Mesenchymal stem cell (in vitro differentiated cells and primary cell): ENCODE measurements around the gene TNFAIP8.
"Not testable (repeated sequence)": the region's sequence is repeated elsewhere in the genome, so short reads cannot be mapped to it uniquely, and the experiment has no call there.

ENCODE experiments used
- DNase-seq: peaks from one replicate; pipeline ENCODE4 v3.0.0-alpha.2; 2013
- H2AFZ ChIP-seq: one replicate; pipeline ENCODE4 v1.6.1; 2013; ENCODE audit warnings: low read depth, mild to moderate bottlenecking, control low read depth, inconsistent platforms, low read length, moderate library complexity
- H2AK5ac ChIP-seq: 2 replicates; pipeline ENCODE4 v1.6.1; 2013; ENCODE audit warnings: low read length, moderate library complexity, mild to moderate bottlenecking, inconsistent platforms; ENCODE audit not compliant: severe bottlenecking
- H2BK120ac ChIP-seq: one replicate; pipeline ENCODE4 v1.6.1; 2013; ENCODE audit warnings: low read depth, mild to moderate bottlenecking, inconsistent platforms, low read length, moderate library complexity
- H2BK12ac ChIP-seq, 2 experiments: one replicate each; pipeline ENCODE4 v1.6.1; 2013; ENCODE audit warnings: inconsistent platforms in 2 of 2, low read length in 2 of 2, mild to moderate bottlenecking in 2 of 2, moderate library complexity in 2 of 2, control low read depth in 1 of 2
- H2BK15ac ChIP-seq: one replicate; pipeline ENCODE4 v1.6.1; 2013; ENCODE audit warnings: mild to moderate bottlenecking, low read depth, inconsistent platforms; ENCODE audit not compliant: poor library complexity, severe bottlenecking
- H2BK5ac ChIP-seq: 2 replicates; pipeline ENCODE4 v1.6.1; 2013; ENCODE audit warnings: low read depth, mild to moderate bottlenecking, low read length, control low read depth, inconsistent platforms; ENCODE audit not compliant: poor library complexity, severe bottlenecking
- H3K14ac ChIP-seq, 2 experiments: one replicate each; pipeline ENCODE4 v1.6.1; 2013; ENCODE audit warnings: inconsistent platforms in 2 of 2, low read length in 2 of 2, control low read depth in 1 of 2, mild to moderate bottlenecking in 1 of 2, moderate library complexity in 1 of 2
- H3K18ac ChIP-seq, 2 experiments: one replicate each; pipeline ENCODE4 v1.6.1; 2013; ENCODE audit warnings: inconsistent platforms in 2 of 2, low read length in 2 of 2, control low read depth in 1 of 2, low read depth in 1 of 2, mild to moderate bottlenecking in 1 of 2
- H3K23ac ChIP-seq, 2 experiments: one replicate each; pipeline ENCODE4 v1.6.1; 2013; ENCODE audit warnings: inconsistent platforms in 2 of 2, low read length in 2 of 2, mild to moderate bottlenecking in 2 of 2, moderate library complexity in 2 of 2, control low read depth in 1 of 2
- H3K27ac ChIP-seq: 2 replicates; pipeline ENCODE4 v1.5.1; 2013; ENCODE audit warnings: mild to moderate bottlenecking, moderate library complexity, low read length, control low read depth, inconsistent platforms; ENCODE audit not compliant: poor library complexity, severe bottlenecking
- H3K27me3 ChIP-seq, 2 experiments: 2 replicates each; pipeline versions ENCODE4 v1.6.1 to v1.7.0; 2013; ENCODE audit warnings: low read length in 2 of 2, mild to moderate bottlenecking in 2 of 2, moderate library complexity in 2 of 2, control low read depth in 1 of 2, inconsistent platforms in 1 of 2; ENCODE audit not compliant: control insufficient read depth in 1 of 2, insufficient read depth in 1 of 2
- H3K36me3 ChIP-seq, 2 experiments: 2 replicates each; pipeline versions ENCODE4 v1.6.1 to v1.7.0; 2013; ENCODE audit warnings: low read length in 2 of 2, control low read depth in 1 of 2, inconsistent platforms in 1 of 2, low read depth in 1 of 2, mild to moderate bottlenecking in 1 of 2; ENCODE audit not compliant: insufficient read depth in 2 of 2, control insufficient read depth in 1 of 2
- H3K4ac ChIP-seq, 2 experiments: one replicate each; pipeline ENCODE4 v1.6.1; 2013; ENCODE audit warnings: inconsistent platforms in 2 of 2, low read length in 2 of 2, mild to moderate bottlenecking in 2 of 2, moderate library complexity in 2 of 2, control low read depth in 1 of 2, low read depth in 1 of 2
- H3K4me1 ChIP-seq: 2 replicates; pipeline ENCODE4 v1.6.1; 2013; ENCODE audit warnings: low read depth, low read length, control low read depth; ENCODE audit not compliant: control insufficient read depth, insufficient read depth
- H3K4me2 ChIP-seq: 2 replicates; pipeline ENCODE4 v1.6.1; 2013; ENCODE audit warnings: low read length, mild to moderate bottlenecking, inconsistent platforms; ENCODE audit not compliant: poor library complexity, severe bottlenecking
- H3K4me3 ChIP-seq, 2 experiments: 2 replicates each; pipeline versions ENCODE4 v1.5.1 to v1.7.0; 2013; ENCODE audit warnings: low read length in 2 of 2, mild to moderate bottlenecking in 2 of 2, control low read depth in 1 of 2, low read depth in 1 of 2; ENCODE audit not compliant: insufficient read depth in 1 of 2
- H3K79me1 ChIP-seq: replicated peaks from 2 replicates; pipeline ENCODE4 v1.6.1; 2013; ENCODE audit warnings: mild to moderate bottlenecking, control low read depth, low read length, inconsistent platforms; ENCODE audit not compliant: poor library complexity, severe bottlenecking
- H3K9ac ChIP-seq: 2 replicates; pipeline ENCODE4 v1.7.0; 2013; ENCODE audit warnings: mild to moderate bottlenecking, low read length, moderate library complexity
- H3K9me3 ChIP-seq: 2 replicates; pipeline ENCODE4 v1.7.0; 2013; ENCODE audit warnings: mild to moderate bottlenecking, low read length; ENCODE audit not compliant: control insufficient read depth
- H4K8ac ChIP-seq: one replicate; pipeline ENCODE4 v1.6.1; 2013; ENCODE audit warnings: inconsistent platforms, mild to moderate bottlenecking, low read length, moderate library complexity
- H4K91ac ChIP-seq: one replicate; pipeline ENCODE4 v1.6.1; 2013; ENCODE audit warnings: mild to moderate bottlenecking, low read length, inconsistent platforms
- WGBS: methylation state at CpG from one replicate; pipeline ENCODE4 v1.1.7; 2013; ENCODE audit warnings: mixed read lengths; 5-methylcytosine and 5-hydroxymethylcytosine counted together

Gene TNFAIP8

GRCh38 chr5:119414124-119414734 is 58.4 kb downstream of the TNFAIP8 start:
- not testable (repeated sequence) for H3K36me3 ChIP-seq, H2BK15ac ChIP-seq, H2BK12ac ChIP-seq, H3K4ac ChIP-seq, H3K9me3 ChIP-seq, H3K4me1 ChIP-seq, H2AFZ ChIP-seq, H2BK5ac ChIP-seq, H3K27ac ChIP-seq, H3K23ac ChIP-seq, H3K4me3 ChIP-seq, H3K14ac ChIP-seq, H3K18ac ChIP-seq, DNase-seq, H3K4me2 ChIP-seq, H3K79me1 ChIP-seq, H4K8ac ChIP-seq, H2BK120ac ChIP-seq, H3K27me3 ChIP-seq, H2AK5ac ChIP-seq, H4K91ac ChIP-seq, H3K9ac ChIP-seq
- 99% methylated on average over 13 of the region's 13 CpGs for WGBS

DNA sequence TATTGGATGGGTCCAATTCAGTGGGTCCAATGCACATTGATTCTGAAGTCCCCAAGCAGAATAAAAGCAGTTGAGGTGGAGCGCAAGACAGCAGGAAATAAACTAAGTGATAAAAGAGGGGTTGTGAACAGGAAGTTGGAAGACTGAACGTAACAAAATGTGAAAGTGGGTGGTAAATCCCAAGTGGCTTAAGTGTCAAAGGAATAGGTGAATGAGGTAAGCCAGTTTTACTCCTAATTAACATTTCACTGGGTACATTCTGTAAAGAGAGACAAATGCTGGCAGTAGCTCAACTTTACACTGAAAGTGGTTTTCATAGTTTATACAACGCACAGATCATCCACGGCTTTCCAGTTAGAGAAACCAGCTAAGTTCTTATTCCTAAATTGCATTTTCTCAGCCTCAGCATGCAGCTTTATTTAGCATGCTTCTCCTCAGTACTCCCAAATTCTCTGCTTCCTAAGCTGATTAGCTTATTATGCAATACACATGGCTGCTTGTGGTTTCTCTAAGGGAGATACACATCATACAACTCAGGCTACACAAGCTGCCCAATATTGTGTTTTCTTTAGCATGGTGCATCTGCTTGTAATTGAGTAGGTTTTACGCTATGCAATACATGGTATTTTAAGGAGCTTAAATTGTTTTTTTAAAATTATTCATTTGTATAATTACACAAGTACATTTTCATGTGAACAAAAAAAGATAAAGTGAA is 62.2 kb downstream of the TNFAIP8 start:
- no peak overlapping the region for H2BK120ac ChIP-seq
- WGBS: 46% methylated on average over 4 of the region's 5 CpGs
- H3K4me1 ChIP-seq: no peaks in the 10 kb centered on the region
- H3K23ac ChIP-seq: no peak overlapping the region
- no peak overlapping the region for H2AK5ac ChIP-seq
- no peak overlapping the region for H4K91ac ChIP-seq
- no peak overlapping the region for H3K4ac ChIP-seq
- H2BK15ac ChIP-seq: no peak overlapping the region
- no peak overlapping the region for H2AFZ ChIP-seq
- H2BK5ac ChIP-seq: no peak overlapping the region
- H3K18ac ChIP-seq: no peak overlapping the region
- no peak overlapping the region for H3K27ac ChIP-seq
- H3K4me2 ChIP-seq: no peak overlapping the region
- no peaks in the 10 kb centered on the region for H3K27me3 ChIP-seq
- H3K4me3 ChIP-seq: no peak overlapping the region
- no peak overlapping the region for H4K8ac ChIP-seq
- H3K9me3 ChIP-seq: no peaks in the 10 kb centered on the region
- no peak overlapping the region for H2BK12ac ChIP-seq
- H3K14ac ChIP-seq: no peak overlapping the region
- peak; percentile 81 for DNase-seq
- H3K36me3 ChIP-seq: no peaks in the 10 kb centered on the region
- no peak overlapping the region for H3K9ac ChIP-seq
- H3K79me1 ChIP-seq: no peaks in the 10 kb centered on the region

- H2BK15ac ChIP-seq: no peak overlapping the region
- no peaks in the 10 kb centered on the region for H3K9me3 ChIP-seq
- no peak overlapping the region for H2AFZ ChIP-seq
- H3K4me1 ChIP-seq: no peaks in the 10 kb centered on the region
- H4K8ac ChIP-seq: no peak overlapping the region
- H3K79me1 ChIP-seq: no peaks in the 10 kb centered on the region
- H3K36me3 ChIP-seq: no peaks in the 10 kb centered on the region
- peak overlapping the region; percentile 16 for H3K4me2 ChIP-seq
- no peak overlapping the region for H2BK12ac ChIP-seq
- no peak overlapping the region for H3K4ac ChIP-seq
- no peak overlapping the region for H3K9ac ChIP-seq
- WGBS: no CpG with 5 or more reads among the region's 2 CpGs
- no peak overlapping the region for H4K91ac ChIP-seq
- H3K27ac ChIP-seq: no peak overlapping the region
- H2AK5ac ChIP-seq: no peak overlapping the region
- H3K23ac ChIP-seq: no peak overlapping the region
- no peak overlapping the region for H3K14ac ChIP-seq
- no peak overlapping the region for H3K18ac ChIP-seq
- no peaks in the 10 kb centered on the region for H3K27me3 ChIP-seq
- no peak for DNase-seq
- no peak overlapping the region for H3K4me3 ChIP-seq
- no peak overlapping the region for H2BK120ac ChIP-seq
- no peak overlapping the region for H2BK5ac ChIP-seq
These were observed 62.8 kb downstream of the TNFAIP8 start for GRCh38 chr5:119418606-119419100.

- Histone ChIP-seq H3K18ac (peak overlapping the region in 1 of 2 experiments; percentile 0), H4K91ac (no peak overlapping the region), H2BK5ac (no peak overlapping the region), H2BK120ac (no peak overlapping the region), H2BK12ac (no peak overlapping the region), H3K27ac (no peak overlapping the region), H3K27me3 (no peaks in the 10 kb centered on the region), H3K9ac (no peak overlapping the region), H3K23ac (no peak overlapping the region), H3K4me1 (no peaks in the 10 kb centered on the region), H3K4me3 (no peak overlapping the region), H3K14ac (no peak overlapping the region), H3K79me1 (no peaks in the 10 kb centered on the region), H2AK5ac (no peak overlapping the region), H2AFZ (no peak overlapping the region), H2BK15ac (no peak overlapping the region), H3K36me3 (no peaks in the 10 kb centered on the region), H3K4me2 (no peak overlapping the region), H3K4ac (no peak overlapping the region), H4K8ac (no peak overlapping the region), H3K9me3 (no peaks in the 10 kb centered on the region)
- 68% methylated on average over 3 of the region's 3 CpGs for WGBS
- DNase-seq: no peak
These were observed 64.3 kb downstream of the TNFAIP8 start for GRCh38 chr5:119420169-119420568.
